Measurements from ENCODE around the gene CD19.
"Not testable (repeated sequence)": the region's sequence is repeated elsewhere in the genome, so short reads cannot be mapped to it uniquely, and the experiment has no call there.

CD19 gene

DNA sequence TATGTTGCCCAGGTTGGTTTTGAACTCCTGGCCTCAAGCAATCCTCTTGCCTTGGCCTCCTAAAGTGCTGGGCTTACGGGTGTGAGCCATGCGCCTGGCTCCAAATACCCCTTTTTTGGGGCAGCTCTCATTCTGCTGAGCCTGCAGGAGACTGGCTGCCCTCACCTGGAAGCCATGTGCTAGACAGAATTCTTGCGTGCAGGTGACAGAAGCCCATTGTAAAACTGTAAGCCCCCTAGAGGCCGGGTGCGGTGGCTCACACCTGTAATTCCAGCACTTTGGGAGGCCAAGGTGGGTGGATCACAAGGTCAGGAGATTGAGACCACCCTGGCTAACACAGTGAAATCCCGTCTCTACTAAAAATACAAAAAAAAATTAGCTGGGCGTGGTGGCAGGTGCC, 48.6 kb downstream of the CD19 start:
- not testable (repeated sequence) for DNase-seq

DNA sequence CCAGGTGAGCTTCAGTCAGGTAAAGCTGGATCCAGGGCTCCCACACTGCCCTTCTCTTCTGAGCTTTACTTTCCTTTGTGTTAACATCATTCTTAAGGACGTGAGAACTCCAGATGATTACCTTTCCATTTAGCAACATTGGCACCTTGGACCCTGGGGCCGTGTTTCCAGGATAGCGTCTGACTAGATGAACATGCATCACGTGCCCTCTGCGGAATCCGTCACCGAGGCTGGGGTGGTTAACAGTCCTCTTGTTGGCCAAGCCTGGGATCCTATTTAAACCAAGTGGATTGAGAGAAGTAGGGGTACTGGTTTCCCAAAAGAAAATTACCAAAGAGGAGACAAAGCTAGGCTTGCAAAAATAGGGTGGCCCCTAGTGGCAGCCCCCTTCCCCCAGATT, 49.2 kb downstream of the CD19 start:
- no peak for DNase-seq

GRCh38 chr16:28981517-28981916, 49.7 kb downstream of the CD19 start:
- no peak for DNase-seq

GRCh38 chr16:28982418-28982817, 50.6 kb downstream of the CD19 start:
- no peak for DNase-seq

GRCh38 chr16:28982949-28983348, 51.2 kb downstream of the CD19 start:
- DNase-seq: no peak

- DNase-seq: no peak
Measured at GRCh38 chr16:28983644-28984043, 51.9 kb downstream of the CD19 start.

- no peak for DNase-seq
Measured at GRCh38 chr16:28984091-28984490, 52.3 kb downstream of the CD19 start.

DNA sequence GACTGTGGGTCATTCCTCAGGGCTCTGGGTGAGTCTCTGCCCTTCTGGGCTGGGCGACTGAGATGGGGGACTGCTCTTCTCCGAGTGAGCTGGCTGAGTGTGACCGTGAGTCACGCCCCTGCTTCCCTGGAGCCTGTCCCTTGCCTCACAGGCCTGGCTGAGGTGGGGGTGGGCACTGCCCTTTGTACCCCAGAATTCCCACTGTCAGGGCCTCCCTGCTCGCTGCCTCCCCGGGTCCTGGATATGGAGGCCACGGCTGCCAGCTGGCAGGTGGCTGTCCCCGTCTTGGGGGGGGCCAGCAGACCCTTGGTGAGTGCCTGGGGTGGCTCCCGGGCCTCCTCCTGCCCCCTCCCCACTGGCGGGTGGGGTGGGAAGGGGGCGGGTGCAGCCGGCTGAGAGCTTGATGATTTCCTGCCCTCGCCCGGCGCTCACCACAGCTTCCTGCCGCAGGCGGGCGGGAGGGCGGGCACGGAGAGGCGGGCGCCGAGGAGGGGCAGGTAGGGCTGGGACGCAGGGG, 52.9 kb downstream of the CD19 start, which contains the start of gene LAT:
Gene LAT, plus strand, starts transcription at position 434 of the 517 bp plus-strand sequence. CDS start 366 bp downstream, outside the sequence.
- DNase-seq: no peak

DNA sequence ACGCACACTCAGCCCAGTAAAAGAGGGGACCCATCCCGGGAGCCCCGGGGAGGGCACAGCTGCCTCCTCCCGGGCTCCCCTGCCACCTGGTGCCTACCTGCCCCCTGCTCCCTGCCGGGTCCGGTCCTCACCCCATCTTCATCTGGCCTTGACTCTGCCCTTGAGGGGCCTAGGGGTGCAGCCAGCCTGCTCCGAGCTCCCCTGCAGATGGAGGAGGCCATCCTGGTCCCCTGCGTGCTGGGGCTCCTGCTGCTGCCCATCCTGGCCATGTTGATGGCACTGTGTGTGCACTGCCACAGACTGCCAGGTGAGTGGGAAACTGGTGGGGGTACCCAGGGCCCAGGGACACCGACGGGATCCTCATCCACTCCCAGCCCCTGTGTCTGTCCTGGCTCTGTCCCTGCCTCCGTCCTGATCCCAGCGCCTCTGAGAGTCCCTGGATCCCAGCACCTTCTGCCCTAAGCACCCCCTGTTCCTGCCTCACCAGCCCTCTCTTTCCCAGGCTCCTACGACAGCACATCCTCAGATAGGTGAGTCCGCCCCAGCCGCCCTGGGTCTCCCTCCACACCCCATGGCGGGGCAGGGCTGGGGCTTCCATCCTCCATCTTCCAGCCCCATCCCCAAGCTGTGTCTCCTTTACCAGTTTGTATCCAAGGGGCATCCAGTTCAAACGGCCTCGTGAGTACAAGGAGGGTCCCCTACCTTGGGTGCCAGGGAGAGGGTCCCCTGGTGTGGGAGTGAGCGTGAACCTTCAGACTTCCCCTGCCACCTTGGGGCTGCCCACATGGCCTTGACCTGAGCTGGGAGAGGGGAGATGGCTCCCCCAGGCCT, 53.7 kb downstream of the CD19 start:
- no peak for DNase-seq

DNA sequence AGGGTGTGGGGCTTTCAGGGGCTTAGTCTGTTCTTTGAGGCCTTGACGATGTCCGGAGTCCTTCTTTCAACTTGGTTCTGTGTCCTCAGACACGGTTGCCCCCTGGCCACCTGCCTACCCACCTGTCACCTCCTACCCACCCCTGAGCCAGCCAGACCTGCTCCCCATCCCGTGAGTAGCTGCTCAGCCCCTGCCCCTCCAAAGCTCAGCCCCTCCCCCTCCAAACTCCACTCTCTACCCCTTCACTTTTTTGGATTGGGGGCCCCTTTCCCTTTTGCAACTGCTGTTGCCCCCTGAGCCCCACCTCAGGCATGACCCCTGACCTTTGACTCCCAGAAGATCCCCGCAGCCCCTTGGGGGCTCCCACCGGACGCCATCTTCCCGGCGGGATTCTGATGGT, 54.3 kb downstream of the CD19 start:
- DNase-seq: no peak

GRCh38 chr16:28986492-28986891, 54.7 kb downstream of the CD19 start:
- DNase-seq: no peak

- DNase-seq: no peak
Measured at GRCh38 chr16:28987170-28987853, 55.5 kb downstream of the CD19 start.
